ENCODE data around the gene CFAP210.

GRCh38 chr2:169599568-169599967, 94.6 kb downstream of the CFAP210 start:
- no peak for TF ChIP-seq CTCF (conservative IDR thresholded peaks at IDR 0.05 in 1 of 2, IDR thresholded peaks at IDR 0.05 in 1 of 2; ENCODE audit: low read depth in 1 of 2, low read length in 2 of 2)
- no peak for TF ChIP-seq EZH2 (IDR thresholded peaks at IDR 0.05; ENCODE audit: low read length, missing control alignments)

Data from fibroblast of lung (primary cell).